Sigmoid colon (tissue), 4 donors: Measurements from ENCODE around the gene EIF4G3.

Experiments
- CTCF ChIP-seq, 4 experiments: fragments of 450-650 bp in 3 of 4; fragments of 200-600 bp in 1 of 4; IDR thresholded peaks; one replicate each; pipeline ENCODE4 v1.5.1; 2016 to 2019; ENCODE audit warnings: antibody characterized with exemption in 4 of 4, mild to moderate bottlenecking in 3 of 4, moderate library complexity in 2 of 4
- POLR2A ChIP-seq, 2 donors: fragments of 450-650 bp; IDR thresholded peaks; one replicate each; pipeline ENCODE4 v1.6.1; 2016; ENCODE audit warnings: antibody characterized with exemption in 2 of 2, mild to moderate bottlenecking in 2 of 2, moderate library complexity in 2 of 2
- POLR2AphosphoS5 ChIP-seq, 4 donors: sonication (generic); formaldehyde crosslinking; IDR thresholded peaks; one replicate each; pipeline ENCODE4 v1.6.1; 2017; ENCODE audit warnings: antibody characterized with exemption in 4 of 4

DNA sequence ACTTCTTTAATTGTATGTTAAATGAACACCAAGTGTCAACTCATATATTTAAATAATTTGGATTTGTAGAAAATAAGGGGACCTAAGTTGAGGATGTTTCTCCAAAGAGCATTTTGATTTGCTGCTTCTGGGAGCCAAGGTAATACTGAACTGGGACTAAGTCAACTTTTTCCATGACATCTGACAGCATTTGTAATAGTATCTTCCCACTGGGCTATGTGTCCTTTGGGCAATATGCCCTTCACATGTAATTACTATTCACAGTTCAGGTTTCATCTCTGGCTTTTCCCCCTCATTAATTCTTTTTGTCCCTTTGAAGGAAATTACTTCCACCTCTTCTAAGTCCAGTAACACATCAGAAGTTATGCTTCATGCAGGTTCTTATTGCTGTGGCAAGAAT lies 352.9 kb downstream of the EIF4G3 start:
- no peak for TF ChIP-seq POLR2A (IDR thresholded peaks at IDR 0.05)
- TF ChIP-seq POLR2AphosphoS5 (IDR thresholded peaks at IDR 0.05) = no peak
- TF ChIP-seq CTCF (IDR thresholded peaks at IDR 0.05) = no peak
